GM12878 (cell line): ENCODE data around the gene MSI2. TPM values are rescaled to one million over a fixed set of nuclear protein-coding genes. Genes with fewer than 3 reads are reported as not detected.

Source experiments
- ATAC-seq: fragments of 200-7000 bp; cut with Tn5 transposase; 3 replicates; pipeline ENCODE4 v1.9.1; 2020; ENCODE audit warnings: mild to moderate bottlenecking, moderate library complexity
- BruUV-seq: library from RNA; stranded (reverse); fragments of 400-500 nt; replicated peaks from 2 replicates; lab custom pipeline; 2021; lab: Mats Ljungman, UMichigan
- CTCF ChIA-PET: fragments of 300-600 bp; sonication (Branson Sonifier 250); formaldehyde crosslinking; extraction: SDS; loops from one replicate; lab custom pipeline; 2021; ENCODE audit warnings: inconsistent platforms; lab: Yijun Ruan, JAX
- POLR2A ChIA-PET: fragments of 350-600 bp; formaldehyde crosslinking; extraction: SDS; loops from one replicate; lab custom pipeline; 2021; ENCODE audit warnings: inconsistent platforms; lab: Charles Lee
- RAD21 ChIA-PET: fragments of 300-600 bp; sonication (Branson Sonifier 250); formaldehyde crosslinking; loops from one replicate; lab custom pipeline; 2023; ENCODE audit warnings: antibody characterized with exemption; ENCODE audit not compliant: unreplicated experiment; lab: Charles Lee
- SMC1A ChIA-PET: fragments of 300-600 bp; sonication (Branson Sonifier 250); formaldehyde crosslinking; loops from one replicate; lab custom pipeline; 2023; ENCODE audit not compliant: unreplicated experiment, uncharacterized antibody; lab: Charles Lee
- DNase-seq: peaks from one replicate; pipeline ENCODE4 v3.0.0-alpha.2; 2011; ENCODE audit warnings: low read depth, low spot score
- FAIRE-seq: peaks from 3 replicates; lab custom pipeline; 2011; peaks lifted over from hg19 to GRCh38; lab: Jason Lieb, UNC
- H2AFZ ChIP-seq: 2 replicates; pipeline ENCODE4 v1.6.0; 2011; ENCODE audit warnings: low read depth, low read length, control low read depth; ENCODE audit not compliant: control insufficient read depth
- H3K27ac ChIP-seq: 2 replicates; pipeline ENCODE4 v1.5.1; 2011; ENCODE audit warnings: control low read depth; ENCODE audit not compliant: control insufficient read depth, insufficient read depth
- H3K27me3 ChIP-seq, 2 experiments: replicated peaks in 1 of 2; 2 replicates each; pipeline versions ENCODE4 v1.6.0 to v1.6.1; 2011; ENCODE audit warnings: low read length in 1 of 2; ENCODE audit not compliant: control insufficient read depth in 2 of 2, insufficient read depth in 2 of 2
- H3K36me3 ChIP-seq, 2 experiments: 2 replicates each; pipeline ENCODE4 v1.5.1; 2011; ENCODE audit warnings: low read length in 1 of 2; ENCODE audit not compliant: control insufficient read depth in 2 of 2, insufficient read depth in 2 of 2
- H3K4me1 ChIP-seq: 2 replicates; pipeline ENCODE4 v1.6.1; 2011; ENCODE audit warnings: mild to moderate bottlenecking, low read length, moderate library complexity, mixed read lengths; ENCODE audit not compliant: control insufficient read depth, insufficient read depth
- H3K4me2 ChIP-seq: 2 replicates; pipeline ENCODE4 v1.6.0; 2011; ENCODE audit warnings: control low read depth; ENCODE audit not compliant: control insufficient read depth, insufficient read depth
- H3K4me3 ChIP-seq: fragments of 200-600 bp; sonication (generic); 2 replicates; pipeline ENCODE4 v1.5.1; 2016
- H3K79me2 ChIP-seq: 2 replicates; pipeline ENCODE4 v1.6.0; 2011; ENCODE audit warnings: low read length; ENCODE audit not compliant: control insufficient read depth, insufficient read depth
- H3K9ac ChIP-seq: 2 replicates; pipeline ENCODE4 v1.8.0; 2011; ENCODE audit warnings: low read length, control low read depth, mixed read lengths; ENCODE audit not compliant: control insufficient read depth, insufficient read depth
- H3K9me3 ChIP-seq: replicated peaks from 3 replicates; pipeline ENCODE4 v1.5.1; 2011; ENCODE audit warnings: mild to moderate bottlenecking, low read length; ENCODE audit not compliant: control insufficient read depth, insufficient read depth
- H4K20me1 ChIP-seq: 2 replicates; pipeline ENCODE4 v1.6.0; 2011; ENCODE audit not compliant: control insufficient read depth, insufficient read depth
- ATF7 ChIP-seq: fragments of 450-650 bp; IDR thresholded peaks from 2 replicates; pipeline ENCODE4 v1.6.1; 2016; ENCODE audit warnings: low read depth, mild to moderate bottlenecking
- KDM1A ChIP-seq: fragments of 200-600 bp; sonication (generic); IDR thresholded peaks from 2 replicates; pipeline ENCODE4 v1.6.1; 2016; ENCODE audit warnings: borderline replicate concordance
- NFYB ChIP-seq: IDR thresholded peaks from 2 replicates; pipeline ENCODE4 v1.6.1; 2011; ENCODE audit warnings: low read depth, mild to moderate bottlenecking, low read length, improper control_type of control experiment, moderate library complexity; ENCODE audit not compliant: insufficient read depth
- SREBF2 ChIP-seq: IDR thresholded peaks from 2 replicates; pipeline ENCODE4 v1.6.1; 2012; ENCODE audit warnings: mild to moderate bottlenecking, low read length
- SUPT20H ChIP-seq: IDR thresholded peaks from 2 replicates; pipeline ENCODE4 v1.6.1; 2011; ENCODE audit warnings: low read depth, mild to moderate bottlenecking, low read length, moderate library complexity, borderline replicate concordance; ENCODE audit not compliant: control insufficient read depth
- TAF1 ChIP-seq: IDR thresholded peaks from 2 replicates; pipeline ENCODE4 v1.6.1; 2011; ENCODE audit warnings: mild to moderate bottlenecking, low read depth, low read length, borderline replicate concordance
- TARDBP ChIP-seq: IDR thresholded peaks from 2 replicates; pipeline ENCODE4 v1.6.1; 2016; ENCODE audit warnings: borderline replicate concordance
- ZBED1 ChIP-seq: IDR thresholded peaks from 2 replicates; pipeline ENCODE4 v1.6.1; 2016; ENCODE audit warnings: borderline replicate concordance
- ZNF217 ChIP-seq: fragments of 450-650 bp; IDR thresholded peaks from 2 replicates; pipeline ENCODE4 v1.6.1; 2017; ENCODE audit warnings: antibody characterized with exemption, mild to moderate bottlenecking
- WGBS: methylation state at CpG from one replicate; pipeline ENCODE4 v1.1.6; 2016; ENCODE audit warnings: low lambda C conversion rate; ENCODE audit not compliant: insufficient replicate concordance, insufficient coverage; ENCODE audit errors: missing lambda C conversion rate; 5-methylcytosine and 5-hydroxymethylcytosine counted together
- in situ Hi-C: fragments of 300-500 bp; cut with MboI; formaldehyde crosslinking; loops from 9 replicates; pipeline ENCODE4 v1.14.3; 2018; ENCODE audit warnings: mixed read lengths
- intact Hi-C: fragments of 100-400 bp; cut with micrococcal nuclease; formaldehyde crosslinking; loops from one replicate; pipeline ENCODE4 v1.14.2; 2022; ENCODE audit not compliant: unreplicated experiment
- polyA plus RNA-seq, 11 experiments: library from polyadenylated mRNA; depleted of rRNA in 4 of 11; unstranded in 6 of 11; stranded (reverse) in 5 of 11; fragments of >200 nt; fragmentation: Nextera tagmentation in 4 of 11; fragmentation: Illumina TruSeq in 1 of 11; extraction: Ambion mirVana in 4 of 11; extraction: Trizol in 1 of 11; gene quantifications; 1 replicate in 1 of 11; 2 replicates in 10 of 11; pipeline versions ENCODE4 v1.2.1 to v1.2.3, GENCODE V29; 2011 to 2016; ENCODE audit warnings: inconsistent platforms in 2 of 11, missing spikeins in 2 of 11, low read depth in 1 of 11
- total RNA-seq, 4 experiments: library from RNA; depleted of rRNA in 3 of 4; stranded (reverse); fragments of >200 nt in 3 of 4; fragmentation: Illumina TruSeq in 1 of 4; extraction: Trizol in 1 of 4; gene quantifications; 2 replicates each; pipeline versions ENCODE4 v1.2.1 to v1.2.3, GENCODE V29; 2013 to 2021
- TF ChIP-seq, protein P1 (sequence below): fragments of 450-650 bp; formaldehyde crosslinking; IDR thresholded peaks from 2 replicates; pipeline ENCODE4 v1.5.0; 2022; ENCODE audit warnings: mild to moderate bottlenecking, missing genetic modification characterization

Gene MSI2
- total and polyA plus RNA-seq, 10 of the 15 experiments (the other 5 are each of a cell fraction or from before 2014, with no cell fraction given): 6.1 to 76.1 (median 42.0) TPM

DNA sequence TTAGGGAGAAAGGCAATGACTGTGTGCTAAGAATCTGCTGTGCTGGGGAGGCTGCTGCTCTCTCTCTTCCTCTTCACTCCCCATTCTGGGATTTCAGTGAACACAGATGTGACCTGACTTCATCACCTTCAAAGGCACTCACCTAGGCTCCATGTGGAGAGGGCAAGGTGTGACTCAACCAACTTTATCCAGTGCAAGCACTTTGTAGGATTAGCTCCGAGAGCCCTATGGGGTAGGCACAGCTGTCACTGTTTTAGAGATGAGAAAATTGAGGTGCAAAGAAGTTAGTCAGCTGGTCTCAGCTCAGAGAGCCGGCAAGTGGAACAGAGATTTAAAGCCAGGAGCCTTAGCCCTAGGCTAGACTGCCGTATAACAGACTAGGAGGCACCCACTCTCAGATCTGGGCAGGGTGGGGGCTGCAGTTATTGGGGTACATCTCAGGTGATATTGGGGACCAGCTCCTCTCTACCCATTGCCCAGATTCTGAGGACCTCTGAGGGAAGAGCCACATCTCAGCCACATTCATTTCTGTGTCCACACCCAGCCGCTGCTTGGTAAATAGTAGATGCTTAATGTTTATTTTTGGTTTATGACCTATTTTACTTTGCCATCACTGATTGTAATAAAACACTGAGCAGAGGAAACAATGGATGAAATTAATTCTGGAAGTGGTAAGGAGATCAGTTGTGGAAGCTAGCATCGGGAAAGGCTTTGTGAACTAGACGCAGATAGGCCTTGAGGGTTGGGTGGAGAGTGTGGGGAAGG lies 350.0 kb downstream of the MSI2 start (continued):
- TF ChIP-seq, protein P1, sequence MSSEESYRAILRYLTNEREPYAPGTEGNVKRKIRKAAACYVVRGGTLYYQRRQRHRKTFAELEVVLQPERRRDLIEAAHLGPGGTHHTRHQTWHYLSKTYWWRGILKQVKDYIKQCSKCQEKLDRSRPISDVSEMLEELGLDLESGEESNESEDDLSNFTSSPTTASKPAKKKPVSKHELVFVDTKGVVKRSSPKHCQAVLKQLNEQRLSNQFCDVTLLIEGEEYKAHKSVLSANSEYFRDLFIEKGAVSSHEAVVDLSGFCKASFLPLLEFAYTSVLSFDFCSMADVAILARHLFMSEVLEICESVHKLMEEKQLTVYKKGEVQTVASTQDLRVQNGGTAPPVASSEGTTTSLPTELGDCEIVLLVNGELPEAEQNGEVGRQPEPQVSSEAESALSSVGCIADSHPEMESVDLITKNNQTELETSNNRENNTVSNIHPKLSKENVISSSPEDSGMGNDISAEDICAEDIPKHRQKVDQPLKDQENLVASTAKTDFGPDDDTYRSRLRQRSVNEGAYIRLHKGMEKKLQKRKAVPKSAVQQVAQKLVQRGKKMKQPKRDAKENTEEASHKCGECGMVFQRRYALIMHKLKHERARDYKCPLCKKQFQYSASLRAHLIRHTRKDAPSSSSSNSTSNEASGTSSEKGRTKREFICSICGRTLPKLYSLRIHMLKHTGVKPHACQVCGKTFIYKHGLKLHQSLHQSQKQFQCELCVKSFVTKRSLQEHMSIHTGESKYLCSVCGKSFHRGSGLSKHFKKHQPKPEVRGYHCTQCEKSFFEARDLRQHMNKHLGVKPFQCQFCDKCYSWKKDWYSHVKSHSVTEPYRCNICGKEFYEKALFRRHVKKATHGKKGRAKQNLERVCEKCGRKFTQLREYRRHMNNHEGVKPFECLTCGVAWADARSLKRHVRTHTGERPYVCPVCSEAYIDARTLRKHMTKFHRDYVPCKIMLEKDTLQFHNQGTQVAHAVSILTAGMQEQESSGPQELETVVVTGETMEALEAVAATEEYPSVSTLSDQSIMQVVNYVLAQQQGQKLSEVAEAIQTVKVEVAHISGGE: no peak
- no peak for TF ChIP-seq TAF1
- no peak for TF ChIP-seq KDM1A
- TF ChIP-seq ATF7: no peak
- no peak for TF ChIP-seq SREBF2
- TF ChIP-seq SUPT20H: no peak

DNA sequence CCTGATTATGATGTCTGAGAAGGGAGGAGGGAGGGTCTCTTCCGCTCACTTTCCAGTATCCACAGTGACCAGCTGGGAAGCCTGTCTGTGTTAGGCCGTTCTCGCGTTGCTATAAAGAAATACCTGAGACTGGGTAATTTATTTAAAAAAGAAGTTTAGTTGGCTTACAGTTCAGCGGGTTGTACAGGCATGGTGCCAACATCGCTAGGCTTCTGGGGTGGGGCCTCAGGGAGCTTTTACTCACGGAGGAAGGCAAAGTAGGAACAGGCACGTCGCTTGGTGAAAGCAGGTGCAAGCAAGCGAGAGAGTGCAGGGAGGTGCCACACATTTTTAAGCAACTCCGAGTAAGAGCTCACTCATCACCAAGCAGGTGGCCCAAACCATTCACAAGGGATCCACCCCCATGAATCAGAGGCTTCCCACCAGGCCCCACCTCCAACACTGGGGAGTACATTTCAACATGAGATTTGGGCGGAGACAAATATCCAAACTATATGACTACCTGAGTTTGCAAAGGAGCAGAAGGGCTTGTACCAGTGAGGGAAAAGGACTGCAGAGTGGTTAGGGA lies 351.3 kb downstream of the MSI2 start:
- 90% methylated on average over 12 of the region's 12 CpGs for WGBS
- H2AFZ ChIP-seq: no peak overlapping the region
- ChIA-PET SMC1A (interaction anchor here (0.9 to 2.6 kb wide), 2 partner anchors 14 to 519 kb away, joined by 3 to 13 read pairs; no protein-coding TSS in a partner anchor), RAD21 (interaction anchor here (1.4 kb wide), 1 partner anchor 8 kb away, joined by 3 read pairs; no protein-coding TSS in a partner anchor), CTCF (no interaction called here), POLR2A (no interaction called here)
- no peaks in the 10 kb centered on the region; the same call in 1 of the 2 replicates for H4K20me1 ChIP-seq
- H3K36me3 ChIP-seq: peaks cover 5 to 8% of the 10 kb centered on the region in 2 experiments; a peak in 2 of 4 replicates
- no peak overlapping the region for H3K4me3 ChIP-seq
- intact Hi-C loops: no loop called here
- no peak for DNase-seq
- BruUV-seq: no TSS peak
- no peaks in the 10 kb centered on the region for H3K27me3 ChIP-seq
- H3K27ac ChIP-seq: no peak overlapping the region
- no peak for FAIRE-seq
- H3K9me3 ChIP-seq: no peaks in the 10 kb centered on the region
- TF ChIP-seq ZBED1: no peak
- no peak for TF ChIP-seq TARDBP
- TF ChIP-seq ZNF217: no peak
- no peak for TF ChIP-seq NFYB
- H3K9ac ChIP-seq: no peak overlapping the region
- peaks cover 43% of the 10 kb centered on the region for H3K4me1 ChIP-seq
- no peak overlapping the region for H3K4me2 ChIP-seq
- no peak for ATAC-seq
- in situ Hi-C loops: no loop called here
- H3K79me2 ChIP-seq: no peaks in the 10 kb centered on the region; the same call in none of the 2 replicates
